ENCODE results near the gene PDCL2.

DNA sequence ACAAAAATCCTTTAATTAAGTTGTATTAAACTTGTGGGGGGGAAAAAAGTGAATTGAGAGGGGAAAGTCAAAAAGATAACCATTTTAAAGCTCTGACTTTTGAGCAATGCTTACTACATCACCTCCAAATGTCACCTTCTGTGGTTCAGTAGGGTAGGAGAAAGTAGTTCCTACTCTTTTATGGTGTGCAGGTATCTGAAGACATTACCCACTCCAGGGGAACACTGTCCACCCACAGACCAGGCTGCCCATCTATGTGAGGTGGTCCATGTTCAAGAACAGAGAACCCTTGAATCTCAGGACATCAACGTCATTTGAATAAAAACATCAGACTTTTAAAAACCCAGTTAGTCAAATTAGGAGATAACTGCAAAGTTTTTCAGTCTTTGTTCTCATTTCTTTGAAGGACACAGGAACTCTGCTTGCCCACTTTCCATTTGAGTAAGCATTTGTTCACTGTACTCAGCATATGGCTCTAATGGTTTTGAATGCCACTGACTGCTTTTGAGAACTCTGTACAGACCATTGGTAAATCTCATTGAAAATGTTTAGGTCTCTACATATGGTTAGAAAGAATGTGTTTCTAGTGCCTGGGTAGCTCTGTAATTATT lies 25.6 kb upstream of the PDCL2 start:
- TF ChIP-seq CTCF (IDR thresholded peaks at IDR 0.05) (no peak), POLR2A (IDR thresholded peaks at IDR 0.05) (no peak)

Data from Peyer's patch (tissue), 4 donors.